Loucy (cell line): ENCODE results near the gene ADCY5.

Experiments
- H2AFZ ChIP-seq: fragments of 200-600 bp; sonication (generic); 2 replicates; pipeline ENCODE4 v1.6.0; 2016; ENCODE audit warnings: antibody characterized with exemption, mild to moderate bottlenecking, low read length, moderate library complexity
- H3F3A ChIP-seq: fragments of 200-600 bp; 2 replicates; pipeline ENCODE4 v1.6.0; 2016; ENCODE audit warnings: antibody characterized with exemption, low read depth, mild to moderate bottlenecking
- H3K27me3 ChIP-seq: fragments of 200-600 bp; sonication (generic); 2 replicates; pipeline ENCODE4 v1.6.1; 2014; ENCODE audit warnings: low read length, mild to moderate bottlenecking; ENCODE audit not compliant: insufficient read depth, poor library complexity, severe bottlenecking
- H3K36me3 ChIP-seq: fragments of 200-600 bp; sonication (generic); 2 replicates; pipeline ENCODE4 v1.6.1; 2016; ENCODE audit warnings: low read length; ENCODE audit not compliant: insufficient read depth
- H3K4me1 ChIP-seq: fragments of 200-600 bp; sonication (generic); 2 replicates; pipeline ENCODE4 v1.5.1; 2014; ENCODE audit warnings: low read length, mild to moderate bottlenecking; ENCODE audit not compliant: insufficient read depth, poor library complexity, severe bottlenecking
- H3K4me2 ChIP-seq: fragments of 200-600 bp; sonication (generic); 2 replicates; pipeline ENCODE4 v1.6.0; 2014; ENCODE audit warnings: antibody characterized with exemption, low read length, low read depth, mild to moderate bottlenecking; ENCODE audit not compliant: poor library complexity, severe bottlenecking
- H3K4me3 ChIP-seq: fragments of 200-600 bp; sonication (generic); 2 replicates; pipeline ENCODE4 v1.5.1; 2014; ENCODE audit warnings: low read length, mild to moderate bottlenecking, mixed read lengths; ENCODE audit not compliant: poor library complexity, severe bottlenecking
- H3K79me2 ChIP-seq: fragments of 200-600 bp; sonication (generic); 2 replicates; pipeline ENCODE4 v1.6.1; 2014; ENCODE audit warnings: low read length; ENCODE audit not compliant: insufficient read depth
- H3K9ac ChIP-seq: fragments of 200-600 bp; sonication (generic); 2 replicates; pipeline ENCODE4 v1.6.0; 2014; ENCODE audit warnings: mild to moderate bottlenecking, low read depth, low read length, moderate library complexity; ENCODE audit not compliant: poor library complexity, severe bottlenecking
- H3K9me2 ChIP-seq: fragments of 200-600 bp; sonication (generic); replicated peaks from 2 replicates; pipeline ENCODE4 v1.6.1; 2016; ENCODE audit warnings: low read depth, low read length, mixed read lengths
- H3K9me3 ChIP-seq: fragments of 200-600 bp; sonication (generic); 2 replicates; pipeline ENCODE4 v1.6.1; 2014; ENCODE audit warnings: mild to moderate bottlenecking, antibody characterized with exemption, low read length, low read depth; ENCODE audit not compliant: insufficient read depth
- H4K20me1 ChIP-seq: fragments of 200-600 bp; sonication (generic); 2 replicates; pipeline ENCODE4 v1.6.0; 2014; ENCODE audit warnings: antibody characterized with exemption, low read length, mild to moderate bottlenecking; ENCODE audit not compliant: insufficient read depth, poor library complexity, severe bottlenecking
- CTCF ChIP-seq: fragments of 200-600 bp; sonication (generic); conservative IDR thresholded peaks from 2 replicates; pipeline ENCODE4 v1.5.1; 2014; ENCODE audit warnings: mild to moderate bottlenecking, antibody characterized with exemption, low read length
- EZH2phosphoT487 ChIP-seq: fragments of 200-600 bp; IDR thresholded peaks from 2 replicates; pipeline ENCODE4 v1.6.1; 2018; ENCODE audit warnings: antibody characterized with exemption, mild to moderate bottlenecking, moderate library complexity, borderline replicate concordance

Gene ADCY5

GRCh38 chr3:123321806-123322205, 127.1 kb downstream of the ADCY5 start:
- H3K9me2 ChIP-seq, result no peaks in the 10 kb centered on the region
- no peaks in the 10 kb centered on the region for H3K27me3 ChIP-seq
- no peak overlapping the region for H3K9ac ChIP-seq
- H2AFZ ChIP-seq, result no peak overlapping the region
- no peak for TF ChIP-seq CTCF
- no peak for TF ChIP-seq EZH2phosphoT487
- H3F3A ChIP-seq, result no peaks in the 10 kb centered on the region
- H3K9me3 ChIP-seq, result no peaks in the 10 kb centered on the region
- no peak overlapping the region for H3K4me3 ChIP-seq
- no peaks in the 10 kb centered on the region for H4K20me1 ChIP-seq
- no peaks in the 10 kb centered on the region for H3K4me1 ChIP-seq
- H3K36me3 ChIP-seq, result no peaks in the 10 kb centered on the region
- H3K4me2 ChIP-seq, result no peak overlapping the region
- no peaks in the 10 kb centered on the region for H3K79me2 ChIP-seq

GRCh38 chr3:123320221-123320620, 128.7 kb downstream of the ADCY5 start:
- no peak for TF ChIP-seq EZH2phosphoT487
- no peak for TF ChIP-seq CTCF
- H3K27me3 ChIP-seq, result no peaks in the 10 kb centered on the region
- no peaks in the 10 kb centered on the region for H3K9me3 ChIP-seq
- no peaks in the 10 kb centered on the region for H3F3A ChIP-seq
- no peaks in the 10 kb centered on the region for H4K20me1 ChIP-seq
- H3K79me2 ChIP-seq, result no peaks in the 10 kb centered on the region
- H3K9me2 ChIP-seq, result no peaks in the 10 kb centered on the region
- H3K4me3 ChIP-seq, result no peak overlapping the region
- H3K4me2 ChIP-seq, result no peak overlapping the region
- H3K4me1 ChIP-seq, result no peaks in the 10 kb centered on the region
- no peak overlapping the region for H2AFZ ChIP-seq
- H3K36me3 ChIP-seq, result no peaks in the 10 kb centered on the region
- H3K9ac ChIP-seq, result no peak overlapping the region

GRCh38 chr3:123319760-123320159, 129.1 kb downstream of the ADCY5 start:
- Histone ChIP-seq H3K4me3 (no peak overlapping the region), H3K9ac (no peak overlapping the region)

More at GRCh38 chr3:123319760-123320159, 129.1 kb downstream of the ADCY5 start:
- Histone ChIP-seq H3F3A (no peaks in the 10 kb centered on the region), H3K9me2 (no peaks in the 10 kb centered on the region), H3K9me3 (no peaks in the 10 kb centered on the region), H3K4me1 (no peaks in the 10 kb centered on the region), H4K20me1 (no peaks in the 10 kb centered on the region), H3K36me3 (no peaks in the 10 kb centered on the region), H3K27me3 (no peaks in the 10 kb centered on the region), H3K79me2 (no peaks in the 10 kb centered on the region), H3K4me2 (no peak overlapping the region), H2AFZ (no peak overlapping the region)
- TF ChIP-seq EZH2phosphoT487 (no peak), CTCF (no peak)
